Measurements from ENCODE around the gene AKAP12. TPM values are rescaled to one million over a fixed set of nuclear protein-coding genes. Genes with fewer than 3 reads are reported as not detected.

Gene AKAP12
- total RNA-seq, 2 donors from 2014 or later, result 27.7 to 40.1 TPM

GRCh38 chr6:151257985-151258445 is 18.2 kb downstream of the AKAP12 start:
- H3K4me3 ChIP-seq, result no peak overlapping the region
- H3K4me1 ChIP-seq, result peaks cover 0 to 9% of the 10 kb centered on the region in 2 donors
- no peaks in the 10 kb centered on the region for H3K36me3 ChIP-seq
- no peaks in the 10 kb centered on the region for H3K27me3 ChIP-seq
- no peak for DNase-seq (ENCODE audit: low spot score)
- H3K9me3 ChIP-seq, result no peaks in the 10 kb centered on the region
- peak overlapping the region; percentile 17 to 40 for H3K27ac ChIP-seq
- TF ChIP-seq, protein P1, sequence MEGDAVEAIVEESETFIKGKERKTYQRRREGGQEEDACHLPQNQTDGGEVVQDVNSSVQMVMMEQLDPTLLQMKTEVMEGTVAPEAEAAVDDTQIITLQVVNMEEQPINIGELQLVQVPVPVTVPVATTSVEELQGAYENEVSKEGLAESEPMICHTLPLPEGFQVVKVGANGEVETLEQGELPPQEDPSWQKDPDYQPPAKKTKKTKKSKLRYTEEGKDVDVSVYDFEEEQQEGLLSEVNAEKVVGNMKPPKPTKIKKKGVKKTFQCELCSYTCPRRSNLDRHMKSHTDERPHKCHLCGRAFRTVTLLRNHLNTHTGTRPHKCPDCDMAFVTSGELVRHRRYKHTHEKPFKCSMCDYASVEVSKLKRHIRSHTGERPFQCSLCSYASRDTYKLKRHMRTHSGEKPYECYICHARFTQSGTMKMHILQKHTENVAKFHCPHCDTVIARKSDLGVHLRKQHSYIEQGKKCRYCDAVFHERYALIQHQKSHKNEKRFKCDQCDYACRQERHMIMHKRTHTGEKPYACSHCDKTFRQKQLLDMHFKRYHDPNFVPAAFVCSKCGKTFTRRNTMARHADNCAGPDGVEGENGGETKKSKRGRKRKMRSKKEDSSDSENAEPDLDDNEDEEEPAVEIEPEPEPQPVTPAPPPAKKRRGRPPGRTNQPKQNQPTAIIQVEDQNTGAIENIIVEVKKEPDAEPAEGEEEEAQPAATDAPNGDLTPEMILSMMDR (IDR thresholded peaks at IDR 0.05), result no peak

GRCh38 chr6:151260205-151260604 is 20.4 kb downstream of the AKAP12 start:
- Histone ChIP-seq H3K4me1 (peaks cover 0 to 10% of the 10 kb centered on the region in 2 donors), H3K4me3 (no peak overlapping the region), H3K36me3 (no peaks in the 10 kb centered on the region), H3K9me3 (no peaks in the 10 kb centered on the region), H3K27me3 (no peaks in the 10 kb centered on the region), H3K27ac (peak overlapping the region; percentile 12 to 39)
- TF ChIP-seq, protein P1 (IDR thresholded peaks at IDR 0.05), result no peak
- DNase-seq (ENCODE audit: low spot score), result no peak

DNA sequence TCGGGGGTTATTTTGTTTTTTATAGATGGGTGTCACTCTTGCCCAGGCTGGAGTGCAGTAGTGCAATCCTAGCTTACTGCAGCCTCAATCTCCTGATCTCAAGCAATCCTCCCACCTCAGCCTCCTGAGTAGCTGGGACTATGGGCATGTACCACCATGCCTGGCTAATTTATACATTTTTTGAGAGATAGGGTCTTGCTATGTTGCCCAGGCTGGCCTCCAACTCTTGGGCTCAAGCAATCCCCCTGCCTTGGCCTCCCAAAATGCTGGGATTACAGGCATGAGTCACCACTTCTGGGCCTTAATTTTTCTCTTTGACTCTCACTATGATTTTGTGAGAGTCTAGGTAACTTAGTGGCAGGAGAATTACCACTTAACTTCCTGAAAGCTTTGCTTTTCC is 23.3 kb downstream of the AKAP12 start:
- Histone ChIP-seq H3K4me1 (peaks cover 0 to 10% of the 10 kb centered on the region in 2 donors), H3K9me3 (no peaks in the 10 kb centered on the region), H3K36me3 (no peaks in the 10 kb centered on the region), H3K27me3 (no peaks in the 10 kb centered on the region), H3K27ac (no peak overlapping the region), H3K4me3 (no peak overlapping the region)
- TF ChIP-seq, protein P1 (IDR thresholded peaks at IDR 0.05), result no peak
- no peak for DNase-seq (ENCODE audit: low spot score)

DNA sequence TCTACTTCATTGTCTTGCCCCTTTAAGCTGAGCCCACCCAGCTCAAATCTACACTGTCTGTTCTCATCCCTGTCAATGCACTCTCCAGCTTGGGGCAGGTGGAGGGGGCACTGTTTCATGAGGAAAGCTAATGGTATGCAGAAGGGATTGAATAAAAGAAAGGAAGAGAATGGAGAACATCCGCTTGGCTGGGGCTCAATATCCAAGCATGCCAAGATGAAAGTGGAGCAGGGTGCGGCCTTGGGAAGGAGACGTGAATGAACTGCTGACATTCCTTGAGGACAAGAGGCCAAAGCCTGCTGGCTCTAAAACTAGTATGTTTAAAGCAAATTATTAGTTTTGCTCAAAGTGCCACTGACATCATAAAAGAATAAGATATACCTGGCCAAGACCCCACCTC is 24.2 kb downstream of the AKAP12 start:
- no peaks in the 10 kb centered on the region for H3K9me3 ChIP-seq
- no peak overlapping the region for H3K27ac ChIP-seq
- peaks cover 0 to 10% of the 10 kb centered on the region in 2 donors for H3K4me1 ChIP-seq
- H3K36me3 ChIP-seq, result no peaks in the 10 kb centered on the region
- no peaks in the 10 kb centered on the region for H3K27me3 ChIP-seq
- no peak overlapping the region for H3K4me3 ChIP-seq
- peak; percentile 77 for DNase-seq (ENCODE audit: low spot score)
- TF ChIP-seq, protein P1 (IDR thresholded peaks at IDR 0.05), result no peak

- DNase-seq (ENCODE audit: low spot score), result no peak
- Histone ChIP-seq H3K36me3 (no peaks in the 10 kb centered on the region), H3K4me1 (peaks cover 0 to 11% of the 10 kb centered on the region in 2 donors), H3K27ac (no peak overlapping the region), H3K4me3 (no peak overlapping the region), H3K9me3 (no peaks in the 10 kb centered on the region), H3K27me3 (no peaks in the 10 kb centered on the region)
- TF ChIP-seq, protein P1 (IDR thresholded peaks at IDR 0.05), result no peak
These were observed 25.5 kb downstream of the AKAP12 start for GRCh38 chr6:151265282-151265681.
